Lung (tissue), 12 donors: ENCODE results near the gene OR8H2. TPM values are rescaled to one million over a fixed set of nuclear protein-coding genes. Genes with fewer than 3 reads are reported as not detected.
"Not testable (repeated sequence)": the region's sequence is repeated elsewhere in the genome, so short reads cannot be mapped to it uniquely, and the experiment has no call there.

Experiments
- ATAC-seq: fragments of 200-7000 bp; cut with Tn5 transposase; one replicate; pipeline ENCODE4 v1.9.1; 2020; ENCODE audit warnings: moderate number of reproducible peaks; ENCODE audit not compliant: insufficient read depth, low FRiP score
- DNase-seq, 3 donors: peaks; one replicate each; pipeline ENCODE4 v3.0.0-alpha.2; 2013 to 2017
- H3K27ac ChIP-seq, 2 donors: one replicate each; pipeline ENCODE4 v1.5.1; 2013; ENCODE audit warnings: mild to moderate bottlenecking in 2 of 2, moderate library complexity in 2 of 2, control low read depth in 1 of 2, inconsistent platforms in 1 of 2, low read depth in 1 of 2, low read length in 1 of 2
- H3K27me3 ChIP-seq, 3 donors: one replicate each; pipeline ENCODE4 v1.5.1; 2013; ENCODE audit warnings: low read length in 2 of 3; ENCODE audit not compliant: control insufficient read depth in 3 of 3, insufficient read depth in 3 of 3
- H3K36me3 ChIP-seq, 4 donors: one replicate each; pipeline ENCODE4 v1.5.1; 2013; ENCODE audit warnings: low read length in 4 of 4, mild to moderate bottlenecking in 1 of 4, moderate library complexity in 1 of 4; ENCODE audit not compliant: control insufficient read depth in 4 of 4, insufficient read depth in 4 of 4
- H3K4me1 ChIP-seq, 5 donors: one replicate each; pipeline ENCODE4 v1.5.1; 2013; ENCODE audit warnings: low read length in 5 of 5, mild to moderate bottlenecking in 2 of 5, moderate library complexity in 1 of 5; ENCODE audit not compliant: control insufficient read depth in 5 of 5, insufficient read depth in 5 of 5
- H3K4me3 ChIP-seq: one replicate; pipeline ENCODE4 v1.5.1; 2013; ENCODE audit warnings: mild to moderate bottlenecking, control low read depth, moderate library complexity
- H3K9ac ChIP-seq, 2 donors: one replicate each; pipeline ENCODE4 v1.5.1; 2013; ENCODE audit warnings: low read length in 2 of 2, control low read depth in 1 of 2; ENCODE audit not compliant: insufficient read depth in 1 of 2
- H3K9me3 ChIP-seq, 4 donors: one replicate each; pipeline ENCODE4 v1.5.1; 2013; ENCODE audit warnings: low read length in 3 of 4, mild to moderate bottlenecking in 1 of 4, moderate library complexity in 1 of 4; ENCODE audit not compliant: control insufficient read depth in 4 of 4, insufficient read depth in 3 of 4
- CTCF ChIP-seq: IDR thresholded peaks from 2 replicates; pipeline ENCODE4 v1.5.1; 2012; ENCODE audit warnings: mild to moderate bottlenecking; ENCODE audit errors: control extremely low read depth, extremely low read depth
- WGBS, 2 donors: extraction: QIAGEN DNeasy Blood & Tissue Kit; methylation state at CpG; one replicate each; pipeline ENCODE4 v1.1.7; 2013; 5-methylcytosine and 5-hydroxymethylcytosine counted together
- polyA plus RNA-seq, 2 donors: library from polyadenylated mRNA; stranded (reverse); fragments of 200-250 nt; gene quantifications; one replicate each; pipeline ENCODE4 v1.2.1, GENCODE V29; 2013
- total RNA-seq, 2 donors: library from RNA; depleted of rRNA in 1 of 2; stranded (reverse); fragments of >200 nt in 1 of 2; gene quantifications; one replicate each; pipeline ENCODE4 v1.2.1, GENCODE V29; 2014 to 2021
- donor health status: control.
- donor health status: control.
- donor health status: Bipolar disorder and iron deficiency.
- donor health status: healthy.
- donor health status: DM: yes; HTN: yes; CAD: no.

OR8H2 gene
- total and polyA plus RNA-seq, 4 donors, result not detected

GRCh38 chr11:56089697-56090096 is 13.8 kb upstream of the OR8H2 start:
- 68 to 83% methylated on average over 3 of the region's 3 CpGs for WGBS, 2 donors
- ATAC-seq (no peak), DNase-seq (no peak)
- no peak for TF ChIP-seq CTCF
- H3K27ac ChIP-seq, result no peak overlapping the region
- H3K9me3 ChIP-seq, result peaks cover 0 to 3% (median 0%) of the 10 kb centered on the region in 4 donors
- no peak overlapping the region for H3K4me3 ChIP-seq
- no peak overlapping the region for H3K9ac ChIP-seq
- no peaks in the 10 kb centered on the region for H3K36me3 ChIP-seq
- H3K27me3 ChIP-seq, result no peaks in the 10 kb centered on the region
- H3K4me1 ChIP-seq, result no peaks in the 10 kb centered on the region

- DNase-seq, result no peak
- Histone ChIP-seq H3K4me1 (no peaks in the 10 kb centered on the region), H3K9me3 (no peaks in the 10 kb centered on the region), H3K36me3 (no peaks in the 10 kb centered on the region), H3K4me3 (no peak within 1 kb of the TSS), H3K27me3 (no peaks in the 10 kb centered on the region), H3K27ac (no peak within 1 kb of the TSS), H3K9ac (no peak within 1 kb of the TSS)
- no peak for TF ChIP-seq CTCF
- WGBS, 2 donors, result 61 to 78% methylated on average over 3 of the region's 3 CpGs
- no peak for ATAC-seq
Measured at GRCh38 chr11:56093008-56093407, 10.5 kb upstream of the OR8H2 start, which contains the start of gene OR8I2. Gene OR8I2 (plus strand): TSS chr11:56093308. CDS start chr11:56093308, 0 bp downstream.

GRCh38 chr11:56122073-56122472 is 18.6 kb downstream of the OR8H2 start, which contains the start of gene OR8H3:
Gene OR8H3 (plus strand): TSS chr11:56122373. CDS start chr11:56122373, 0 bp downstream.
- WGBS, 2 donors, result 72 to 89% methylated on average over 6 of the region's 6 CpGs
- no peak for TF ChIP-seq CTCF
- Histone ChIP-seq H3K4me1 (no peaks in the 10 kb centered on the region), H3K9ac (no peak within 1 kb of the TSS), H3K4me3 (no peak within 1 kb of the TSS), H3K36me3 (no peaks in the 10 kb centered on the region), H3K27ac (no peak within 1 kb of the TSS), H3K27me3 (no peaks in the 10 kb centered on the region), H3K9me3 (peaks cover 0 to 3% (median 0%) of the 10 kb centered on the region in 4 donors)
- ATAC-seq (no peak), DNase-seq (no peak)

- DNase-seq, result no peak
- no peaks in the 10 kb centered on the region for H3K36me3 ChIP-seq
- no peak for TF ChIP-seq CTCF
Measured at GRCh38 chr11:56140151-56140661, 36.7 kb downstream of the OR8H2 start, which contains the start of gene OR8J3. Gene OR8J3 (minus strand): TSS chr11:56140201. CDS start chr11:56137718, 2,483 bp downstream.

GRCh38 chr11:56143681-56144080 is 40.2 kb downstream of the OR8H2 start:
- not testable (repeated sequence) for DNase-seq, H3K27ac ChIP-seq
- 91 to 92% methylated on average over 26 to 30 of the region's 30 CpGs for WGBS, 2 donors

More at GRCh38 chr11:56140151-56140661, 36.7 kb downstream of the OR8H2 start, which contains the start of gene OR8J3:
- ATAC-seq, result no peak
- H3K4me1 ChIP-seq, result no peaks in the 10 kb centered on the region
- no peak within 1 kb of the TSS for H3K4me3 ChIP-seq
- no peaks in the 10 kb centered on the region for H3K27me3 ChIP-seq
- no peak within 1 kb of the TSS for H3K27ac ChIP-seq
- H3K9ac ChIP-seq, result no peak within 1 kb of the TSS
- H3K9me3 ChIP-seq, result peaks cover 0 to 1% (median 0%) of the 10 kb centered on the region in 4 donors

More at GRCh38 chr11:56143681-56144080, 40.2 kb downstream of the OR8H2 start:
- H3K27me3 ChIP-seq, H3K4me1 ChIP-seq, H3K36me3 ChIP-seq, H3K4me3 ChIP-seq, ATAC-seq, H3K9ac ChIP-seq, H3K9me3 ChIP-seq: not testable (repeated sequence)
